AG04449 (cell line): ENCODE data around the gene STK11.

ENCODE experiments used
- CTCF ChIA-PET: fragments of 350-600 bp; formaldehyde crosslinking; extraction: SDS; loops from one replicate; lab custom pipeline; 2021; ENCODE audit warnings: antibody characterized with exemption; lab: Yijun Ruan, JAX
- POLR2A ChIA-PET: fragments of 400-600, 350-600 bp; formaldehyde crosslinking; extraction: SDS; loops from one replicate; lab custom pipeline; 2020; ENCODE audit warnings: antibody characterized with exemption, inconsistent platforms; lab: Yijun Ruan, JAX
- DNase-seq: peaks from one replicate; pipeline ENCODE4 v3.0.0-alpha.2; 2010; ENCODE audit warnings: low read depth, low spot score
- H3K4me3 ChIP-seq: 2 replicates; pipeline ENCODE4 v1.5.1; 2011; ENCODE audit warnings: low read depth, mild to moderate bottlenecking, control low read depth, low read length
- TF ChIP-seq, protein P1 (sequence below): IDR thresholded peaks from one replicate; pipeline ENCODE4 v1.5.1; 2011; ENCODE audit warnings: mild to moderate bottlenecking, moderate library complexity, low read length, control low read depth, inconsistent platforms; ENCODE audit not compliant: insufficient read depth; ENCODE audit errors: missing control alignments

STK11 gene

GRCh38 chr19:1277061-1277460, 71.5 kb downstream of the STK11 start:
- ChIA-PET CTCF (interaction anchor here (1.2 to 3.5 kb wide), 6 partner anchors 11 to 160 kb away, joined by 3 to 24 read pairs (median 4); no protein-coding TSS in a partner anchor), POLR2A (interaction anchor here (0.7 to 1.9 kb wide), 2 partner anchors 8 to 167 kb away, joined by 3 to 9 read pairs; partner anchors contain the start of gene CIRBP)
- no peak for DNase-seq
- TF ChIP-seq, protein P1, sequence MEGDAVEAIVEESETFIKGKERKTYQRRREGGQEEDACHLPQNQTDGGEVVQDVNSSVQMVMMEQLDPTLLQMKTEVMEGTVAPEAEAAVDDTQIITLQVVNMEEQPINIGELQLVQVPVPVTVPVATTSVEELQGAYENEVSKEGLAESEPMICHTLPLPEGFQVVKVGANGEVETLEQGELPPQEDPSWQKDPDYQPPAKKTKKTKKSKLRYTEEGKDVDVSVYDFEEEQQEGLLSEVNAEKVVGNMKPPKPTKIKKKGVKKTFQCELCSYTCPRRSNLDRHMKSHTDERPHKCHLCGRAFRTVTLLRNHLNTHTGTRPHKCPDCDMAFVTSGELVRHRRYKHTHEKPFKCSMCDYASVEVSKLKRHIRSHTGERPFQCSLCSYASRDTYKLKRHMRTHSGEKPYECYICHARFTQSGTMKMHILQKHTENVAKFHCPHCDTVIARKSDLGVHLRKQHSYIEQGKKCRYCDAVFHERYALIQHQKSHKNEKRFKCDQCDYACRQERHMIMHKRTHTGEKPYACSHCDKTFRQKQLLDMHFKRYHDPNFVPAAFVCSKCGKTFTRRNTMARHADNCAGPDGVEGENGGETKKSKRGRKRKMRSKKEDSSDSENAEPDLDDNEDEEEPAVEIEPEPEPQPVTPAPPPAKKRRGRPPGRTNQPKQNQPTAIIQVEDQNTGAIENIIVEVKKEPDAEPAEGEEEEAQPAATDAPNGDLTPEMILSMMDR = no peak
- no peak overlapping the region for H3K4me3 ChIP-seq
